Measurements from ENCODE around the gene BAG1. TPM values are rescaled to one million over a fixed set of nuclear protein-coding genes. Genes with fewer than 3 reads are reported as not detected.

The BAG1 gene
- total RNA-seq, 3 donors from 2014 or later, result 34.7 to 54.7 (median 44.9) TPM

GRCh38 chr9:33263131-33264002 is 1.1 kb downstream of the BAG1 start:
- Histone ChIP-seq H3K27me3 (no peaks in the 10 kb centered on the region), H3K36me3 (no peaks in the 10 kb centered on the region), H3K4me3 (peak overlapping the region; percentile 97 to 98 (median 98)), H3K9me3 (no peaks in the 10 kb centered on the region), H3K4me1 (peaks cover 0 to 8% of the 10 kb centered on the region in 2 donors), H3K27ac (peak overlapping the region; percentile 95)
- TF ChIP-seq POLR2AphosphoS5 (IDR thresholded peaks at IDR 0.05), result no peak
- no peak for TF ChIP-seq CTCF (IDR thresholded peaks at IDR 0.05)
- no peak for TF ChIP-seq POLR2A (IDR thresholded peaks at IDR 0.05)
- intact Hi-C loops (cut with DNase I; ENCODE audit: low total_unique reads), result loop anchor here (2.0 kb wide), 1 partner anchor 73 kb away; no protein-coding TSS in a partner anchor
- DNase-seq (ENCODE audit: low spot score in 2 of 2), result no peak

GRCh38 chr9:33260372-33260771 is 4.1 kb downstream of the BAG1 start:
- Histone ChIP-seq H3K36me3 (peaks cover 8% of the 10 kb centered on the region), H3K9me3 (no peaks in the 10 kb centered on the region), H3K4me1 (peaks cover 0 to 8% of the 10 kb centered on the region in 2 donors), H3K27ac (no peak overlapping the region), H3K27me3 (no peaks in the 10 kb centered on the region), H3K4me3 (no peak overlapping the region)
- TF ChIP-seq CTCF (IDR thresholded peaks at IDR 0.05) (no peak), POLR2AphosphoS5 (IDR thresholded peaks at IDR 0.05) (no peak), POLR2A (IDR thresholded peaks at IDR 0.05) (no peak)
- intact Hi-C loops (cut with DNase I; ENCODE audit: low total_unique reads), result no loop called here
- DNase-seq (ENCODE audit: low spot score in 2 of 2), result no peak

GRCh38 chr9:33257276-33257675 is 7.2 kb downstream of the BAG1 start:
- Histone ChIP-seq H3K27me3 (no peaks in the 10 kb centered on the region), H3K27ac (no peak overlapping the region), H3K4me1 (no peaks in the 10 kb centered on the region), H3K36me3 (peaks cover 10% of the 10 kb centered on the region), H3K4me3 (no peak overlapping the region), H3K9me3 (no peaks in the 10 kb centered on the region)
- TF ChIP-seq CTCF (IDR thresholded peaks at IDR 0.05) (no peak), POLR2AphosphoS5 (IDR thresholded peaks at IDR 0.05) (no peak), POLR2A (IDR thresholded peaks at IDR 0.05) (no peak)
- intact Hi-C loops (cut with DNase I; ENCODE audit: low total_unique reads), result no loop called here
- DNase-seq (ENCODE audit: low spot score in 2 of 2), result no peak

GRCh38 chr9:33256236-33256635 is 8.3 kb downstream of the BAG1 start:
- no peak for DNase-seq (ENCODE audit: low spot score in 2 of 2)
- H3K4me1 ChIP-seq, result no peaks in the 10 kb centered on the region
- H3K27ac ChIP-seq, result no peak overlapping the region
- H3K9me3 ChIP-seq, result no peaks in the 10 kb centered on the region
- no peak overlapping the region for H3K4me3 ChIP-seq
- TF ChIP-seq POLR2AphosphoS5 (IDR thresholded peaks at IDR 0.05) (no peak), POLR2A (IDR thresholded peaks at IDR 0.05) (no peak), CTCF (IDR thresholded peaks at IDR 0.05) (no peak)
- intact Hi-C loops (cut with DNase I; ENCODE audit: low total_unique reads), result no loop called here
- no peaks in the 10 kb centered on the region for H3K27me3 ChIP-seq
- H3K36me3 ChIP-seq, result peaks cover 10% of the 10 kb centered on the region

- H3K4me3 ChIP-seq, result no peak overlapping the region
- TF ChIP-seq POLR2A (IDR thresholded peaks at IDR 0.05) (no peak), POLR2AphosphoS5 (IDR thresholded peaks at IDR 0.05) (no peak), CTCF (IDR thresholded peaks at IDR 0.05) (no peak)
- H3K27ac ChIP-seq, result no peak overlapping the region
- peaks cover 10% of the 10 kb centered on the region for H3K36me3 ChIP-seq
- no peaks in the 10 kb centered on the region for H3K9me3 ChIP-seq
- intact Hi-C loops (cut with DNase I; ENCODE audit: low total_unique reads), result no loop called here
- no peak for DNase-seq (ENCODE audit: low spot score in 2 of 2)
- H3K4me1 ChIP-seq, result no peaks in the 10 kb centered on the region
- H3K27me3 ChIP-seq, result no peaks in the 10 kb centered on the region
Observed at GRCh38 chr9:33255471-33255870, 9.0 kb downstream of the BAG1 start.
